Bone marrow (tissue), 2 donors: ENCODE results near the gene ENGASE.

Experiments used
- DNase-seq, 2 donors: peaks; one replicate each; lab custom pipeline; 2025; lab: John Stamatoyannopoulos, UW

The ENGASE gene

GRCh38 chr17:79116575-79117368 lies 42.1 kb downstream of the ENGASE start:
- no peak for DNase-seq

GRCh38 chr17:79117905-79118487 lies 43.4 kb downstream of the ENGASE start:
- no peak for DNase-seq

DNA sequence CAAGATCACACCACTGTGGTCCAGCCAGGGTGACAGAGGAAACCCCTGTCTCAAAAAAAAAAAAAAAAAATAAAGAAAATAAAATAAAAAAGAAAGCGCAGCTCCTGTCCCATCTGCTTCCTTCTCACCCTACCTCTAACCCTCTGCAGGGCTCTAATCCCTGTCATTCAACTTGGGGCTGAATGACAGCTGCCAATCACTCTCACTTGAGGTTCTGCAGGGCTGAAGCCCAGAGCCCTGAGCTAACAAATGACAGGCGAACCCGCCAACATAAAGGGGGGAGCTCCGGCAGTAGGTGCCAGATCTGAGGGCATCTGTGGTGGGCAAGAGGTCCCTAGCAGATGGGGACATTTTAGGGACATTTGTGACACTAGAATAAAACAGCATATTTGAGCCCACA lies 44.3 kb downstream of the ENGASE start:
- DNase-seq, result no peak

DNA sequence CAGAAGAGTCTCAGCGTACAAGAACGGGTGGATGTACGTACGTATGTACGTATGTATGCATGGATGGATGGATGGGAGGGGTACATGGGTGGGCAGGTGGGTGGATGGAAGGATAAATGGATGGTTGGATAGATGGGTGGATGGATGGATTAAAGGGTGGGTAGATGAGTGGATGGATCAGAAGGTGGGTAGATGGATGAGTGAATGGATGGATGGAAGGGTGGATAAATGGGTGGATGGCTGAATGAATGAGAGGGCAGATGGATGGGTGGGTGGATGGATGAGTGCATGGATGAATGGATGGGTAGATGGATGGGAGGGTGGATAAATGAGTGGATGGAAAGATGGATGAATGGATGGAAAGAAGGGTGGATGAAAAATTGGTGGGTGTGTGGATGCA lies 45.6 kb downstream of the ENGASE start:
- DNase-seq, result no peak

- DNase-seq, result no peak
Observed at GRCh38 chr17:79123988-79124387, 49.4 kb downstream of the ENGASE start.

GRCh38 chr17:79124513-79125209 lies 50.0 kb downstream of the ENGASE start:
- DNase-seq, result no peak

DNA sequence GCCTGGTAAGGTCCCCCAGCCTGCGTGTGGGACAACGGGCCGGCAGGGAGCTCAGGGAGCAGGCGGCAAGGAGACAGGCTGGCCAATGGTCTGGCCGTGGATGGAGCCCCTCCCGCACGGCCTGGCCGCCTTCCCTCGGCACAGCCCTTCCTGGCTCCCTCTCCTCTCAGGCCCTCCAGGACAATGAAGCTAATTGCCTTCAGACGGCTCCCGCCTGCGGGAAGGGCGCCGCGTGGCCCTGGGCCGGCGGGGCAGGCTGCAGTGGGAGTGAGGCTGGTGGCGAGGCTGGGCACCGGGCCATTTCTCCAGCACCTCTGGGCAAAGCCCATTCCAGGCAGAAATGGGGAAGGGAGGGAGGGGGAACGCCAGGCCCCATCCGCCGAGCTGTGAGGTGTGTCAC lies 50.9 kb downstream of the ENGASE start:
- no peak for DNase-seq

DNA sequence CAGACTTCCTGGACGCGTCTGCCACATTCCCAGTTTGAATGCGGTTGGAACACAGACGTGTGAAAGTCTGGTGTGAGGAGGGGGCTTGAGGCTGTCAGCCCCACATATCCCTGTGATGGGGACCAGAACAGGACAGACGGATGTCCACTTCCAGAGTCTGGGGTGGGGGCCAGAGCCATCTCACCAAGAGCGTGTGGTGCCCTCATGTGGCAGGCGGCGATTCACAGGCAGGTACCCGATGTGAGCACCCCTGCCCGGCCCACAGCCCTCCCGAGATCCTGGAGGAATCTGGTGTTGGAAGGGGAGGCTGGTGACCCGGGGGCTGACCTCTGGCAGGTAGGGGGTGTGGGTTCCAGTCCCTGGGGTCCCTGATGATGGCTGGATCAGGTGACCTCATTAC lies 51.5 kb downstream of the ENGASE start:
- no peak for DNase-seq

DNA sequence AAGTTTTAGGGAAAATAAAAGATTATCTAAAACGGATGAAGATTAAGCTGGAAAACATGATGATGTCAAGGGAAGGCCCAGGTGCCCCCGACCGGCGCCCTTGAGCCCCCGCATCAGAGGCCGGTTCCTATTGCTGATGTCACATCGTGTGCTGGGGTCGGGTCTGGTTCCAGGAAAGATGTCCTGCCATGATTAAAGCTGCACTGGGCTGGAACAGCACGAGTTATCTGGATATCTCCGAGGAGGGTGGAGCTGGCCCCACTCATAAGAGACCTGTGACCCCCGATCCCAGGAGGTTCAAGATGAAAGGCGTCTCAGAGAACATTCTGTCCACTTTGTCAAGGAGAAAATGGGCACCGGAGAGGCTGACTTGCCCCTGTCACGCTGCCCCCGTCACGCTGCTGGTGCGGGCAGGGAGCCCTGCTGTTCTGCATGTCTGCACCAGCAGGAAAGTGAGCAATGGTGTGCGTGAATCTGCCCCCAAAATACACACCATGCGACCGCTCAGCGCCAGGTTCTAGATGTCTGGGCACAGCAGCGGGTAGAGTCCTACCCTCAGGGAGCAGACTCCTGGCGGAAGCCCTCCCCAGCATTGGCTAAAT lies 53.0 kb downstream of the ENGASE start:
- no peak for DNase-seq

DNA sequence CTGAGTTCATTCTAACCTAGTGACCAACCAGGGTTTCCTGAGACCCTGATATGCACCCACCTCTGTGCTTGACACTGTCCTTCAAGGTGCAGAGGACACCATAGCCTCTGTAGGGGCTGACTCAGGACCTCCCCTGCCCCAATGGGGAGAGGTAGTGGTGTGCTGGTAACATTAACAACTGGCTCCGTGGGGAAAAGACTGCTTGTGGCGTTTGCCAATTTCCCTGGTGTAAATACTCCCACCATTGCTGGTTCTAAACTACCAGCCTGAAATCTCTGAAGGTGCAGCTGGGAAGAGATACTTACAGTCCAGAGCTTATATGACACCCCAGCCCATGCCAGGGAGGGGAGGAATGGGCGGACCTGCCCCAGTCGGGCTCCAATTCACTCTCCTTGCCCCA lies 54.9 kb downstream of the ENGASE start:
- no peak for DNase-seq

GRCh38 chr17:79130536-79131273 lies 56.1 kb downstream of the ENGASE start:
- DNase-seq, result no peak

GRCh38 chr17:79131274-79131635 lies 56.6 kb downstream of the ENGASE start:
- no peak for DNase-seq

- no peak for DNase-seq
Observed at GRCh38 chr17:79131701-79132100, 57.1 kb downstream of the ENGASE start.

- no peak for DNase-seq
Observed at GRCh38 chr17:79132271-79133064, 57.8 kb downstream of the ENGASE start.

DNA sequence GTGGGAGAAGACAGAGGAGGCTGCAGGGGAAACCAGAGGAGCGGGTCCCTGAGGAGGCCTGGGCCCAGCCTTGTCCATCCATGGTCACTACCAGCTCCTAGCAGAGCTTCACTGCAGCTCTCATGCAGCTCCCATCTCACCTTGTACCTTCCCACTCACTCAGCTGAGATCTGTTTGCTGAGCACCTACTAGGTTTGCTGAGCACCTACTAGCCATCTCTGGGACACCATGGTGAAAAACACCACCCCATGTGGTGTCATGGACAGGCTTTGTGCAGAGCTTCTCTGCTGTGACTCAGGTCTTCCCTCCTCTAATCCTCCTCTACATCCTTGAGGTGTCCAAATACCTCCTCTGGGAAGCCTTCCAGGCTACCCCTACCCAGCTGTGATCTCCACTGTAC lies 58.6 kb downstream of the ENGASE start:
- no peak for DNase-seq

DNA sequence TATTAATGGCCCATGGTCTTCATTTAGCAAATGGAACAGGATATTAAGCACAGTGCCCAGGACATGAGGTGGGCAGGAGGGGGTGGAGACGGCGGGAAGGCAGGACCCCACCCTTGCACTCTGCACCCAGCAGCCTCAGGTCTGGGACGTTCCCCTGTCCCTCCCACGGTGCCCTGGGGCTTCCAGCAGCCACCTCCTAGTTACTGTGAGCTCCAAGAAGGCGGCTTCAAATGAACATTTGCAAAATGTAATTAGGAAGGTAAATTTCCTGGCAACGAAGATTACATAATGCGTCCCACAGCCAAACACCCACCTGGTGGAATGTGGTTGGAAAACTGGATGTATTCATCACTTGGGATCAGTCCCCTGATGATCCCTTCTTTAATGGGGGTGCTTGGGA lies 59.4 kb downstream of the ENGASE start:
- no peak for DNase-seq

DNA sequence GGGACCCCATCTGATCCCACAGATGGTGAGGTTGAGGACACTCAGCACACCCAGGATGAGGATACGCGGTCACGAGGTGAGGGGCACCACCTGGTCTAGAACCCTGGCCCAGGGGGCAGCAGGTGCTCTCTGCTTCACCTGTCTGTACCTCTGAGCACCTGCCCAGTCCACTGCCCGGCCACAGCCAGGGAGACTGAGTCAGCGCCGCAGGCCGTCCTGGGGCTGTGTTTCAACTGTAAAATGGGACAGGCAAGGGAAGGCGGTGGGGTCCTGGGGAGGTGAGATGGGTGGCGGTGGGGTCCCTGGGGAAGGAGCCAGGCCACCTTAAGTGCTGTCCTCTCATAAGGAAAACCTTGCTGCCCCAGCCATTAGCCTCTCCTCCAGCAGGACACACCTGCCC lies 60.4 kb downstream of the ENGASE start:
- DNase-seq, result no peak

DNA sequence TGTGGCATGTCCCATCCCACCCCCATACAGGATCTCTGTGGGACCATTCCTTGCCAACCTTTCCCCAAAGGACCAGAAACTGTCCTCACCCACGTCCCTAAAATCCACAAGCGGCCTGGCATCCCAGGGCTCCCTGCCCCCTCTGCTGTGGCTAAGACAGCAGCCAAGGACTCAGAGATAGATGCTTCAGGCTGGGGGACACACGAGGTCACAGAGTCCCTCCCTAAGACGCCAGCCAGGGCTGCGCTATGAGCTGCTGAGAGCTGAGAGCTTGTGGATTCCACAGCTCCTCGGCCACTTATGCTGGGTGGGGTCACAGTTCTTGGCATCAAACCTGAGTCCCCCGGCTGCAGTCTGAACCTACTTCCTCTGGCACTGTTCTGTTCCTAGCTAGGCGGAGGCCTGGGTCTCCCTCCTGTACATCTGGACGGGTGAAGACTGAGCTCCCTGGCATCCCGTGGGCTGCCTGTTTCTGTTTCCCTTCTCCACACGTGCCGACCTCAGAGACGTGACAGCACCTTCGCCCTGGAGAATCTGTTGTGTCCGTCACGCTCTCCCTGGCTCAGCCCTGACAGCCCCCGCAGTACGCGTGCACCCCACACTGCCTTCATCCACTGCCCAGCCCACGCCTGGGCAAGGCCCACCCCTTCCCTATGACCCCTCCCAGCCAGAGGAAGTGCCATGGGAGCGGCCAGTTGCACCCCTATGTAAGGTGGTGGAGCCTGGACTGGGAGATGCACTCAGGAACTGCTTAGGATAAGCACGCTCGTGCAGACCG lies 61.2 kb downstream of the ENGASE start:
- DNase-seq, result no peak
